ENCODE results near the gene DNTT. TPM values are rescaled to one million over a fixed set of nuclear protein-coding genes. Genes with fewer than 3 reads are reported as not detected.

The DNTT gene
- total RNA-seq, 1 donor from 2014 or later = not detected

DNA sequence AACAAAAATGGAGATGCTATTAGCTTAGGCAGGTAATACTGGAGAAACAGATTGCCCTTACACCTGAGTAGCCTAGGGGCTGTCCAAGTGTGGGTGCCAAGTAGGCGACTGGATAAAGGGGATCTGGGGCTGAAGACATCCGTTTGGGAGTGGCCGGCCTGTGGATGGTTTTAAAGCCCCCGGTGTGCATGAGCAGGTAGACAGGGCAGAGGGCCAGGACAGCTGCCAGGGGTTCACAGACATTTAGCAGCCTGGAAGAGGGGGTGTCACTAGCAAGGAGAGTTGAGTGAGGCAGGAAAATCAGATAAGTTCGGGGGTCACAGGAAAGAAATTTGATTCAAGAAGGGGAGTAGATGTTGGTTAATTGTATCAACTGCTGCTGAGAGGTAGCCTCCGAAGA, 56.1 kb downstream of the DNTT start:
- H3K4me3 ChIP-seq = no peak overlapping the region
- no peaks in the 10 kb centered on the region for H3K36me3 ChIP-seq
- DNase-seq (no peak), ATAC-seq (no peak)
- peaks cover 9% of the 10 kb centered on the region for H3K27me3 ChIP-seq (ENCODE audit: low read depth)
- TF ChIP-seq, protein P1, sequence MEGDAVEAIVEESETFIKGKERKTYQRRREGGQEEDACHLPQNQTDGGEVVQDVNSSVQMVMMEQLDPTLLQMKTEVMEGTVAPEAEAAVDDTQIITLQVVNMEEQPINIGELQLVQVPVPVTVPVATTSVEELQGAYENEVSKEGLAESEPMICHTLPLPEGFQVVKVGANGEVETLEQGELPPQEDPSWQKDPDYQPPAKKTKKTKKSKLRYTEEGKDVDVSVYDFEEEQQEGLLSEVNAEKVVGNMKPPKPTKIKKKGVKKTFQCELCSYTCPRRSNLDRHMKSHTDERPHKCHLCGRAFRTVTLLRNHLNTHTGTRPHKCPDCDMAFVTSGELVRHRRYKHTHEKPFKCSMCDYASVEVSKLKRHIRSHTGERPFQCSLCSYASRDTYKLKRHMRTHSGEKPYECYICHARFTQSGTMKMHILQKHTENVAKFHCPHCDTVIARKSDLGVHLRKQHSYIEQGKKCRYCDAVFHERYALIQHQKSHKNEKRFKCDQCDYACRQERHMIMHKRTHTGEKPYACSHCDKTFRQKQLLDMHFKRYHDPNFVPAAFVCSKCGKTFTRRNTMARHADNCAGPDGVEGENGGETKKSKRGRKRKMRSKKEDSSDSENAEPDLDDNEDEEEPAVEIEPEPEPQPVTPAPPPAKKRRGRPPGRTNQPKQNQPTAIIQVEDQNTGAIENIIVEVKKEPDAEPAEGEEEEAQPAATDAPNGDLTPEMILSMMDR (IDR thresholded peaks at IDR 0.05) = no peak
- H3K4me1 ChIP-seq = no peaks in the 10 kb centered on the region
- no peak overlapping the region for H3K27ac ChIP-seq
- intact Hi-C loops (cut with DNase I) = no loop called here
- H3K9me3 ChIP-seq = no peaks in the 10 kb centered on the region

DNA sequence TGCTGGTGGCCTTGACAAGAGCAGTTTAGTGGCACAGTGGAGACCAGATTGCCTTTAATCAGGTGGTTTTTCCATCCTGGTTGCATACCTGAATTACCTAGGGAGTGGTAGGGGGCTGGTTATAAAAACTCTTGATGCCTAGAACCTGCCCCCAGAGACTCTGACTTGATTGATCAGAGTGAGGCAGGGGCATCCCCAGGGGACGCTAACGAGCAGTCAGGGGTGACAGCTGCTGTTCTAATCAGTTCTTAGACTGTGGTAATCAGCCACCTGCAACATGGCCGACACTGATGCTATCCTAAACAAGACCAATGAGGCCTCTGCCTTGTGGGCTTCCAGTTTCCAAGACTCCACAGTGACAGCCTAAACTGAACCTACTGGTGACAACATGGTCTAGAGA, 56.5 kb downstream of the DNTT start:
- intact Hi-C loops (cut with DNase I) = no loop called here
- no peak for DNase-seq
- Histone ChIP-seq H3K4me1 (no peaks in the 10 kb centered on the region), H3K4me3 (no peak overlapping the region), H3K27ac (no peak overlapping the region), H3K36me3 (no peaks in the 10 kb centered on the region), H3K9me3 (no peaks in the 10 kb centered on the region), H3K27me3 (ENCODE audit: low read depth) (peaks cover 9% of the 10 kb centered on the region)
- TF ChIP-seq, protein P1 (IDR thresholded peaks at IDR 0.05) = no peak
- ATAC-seq = no peak

DNA sequence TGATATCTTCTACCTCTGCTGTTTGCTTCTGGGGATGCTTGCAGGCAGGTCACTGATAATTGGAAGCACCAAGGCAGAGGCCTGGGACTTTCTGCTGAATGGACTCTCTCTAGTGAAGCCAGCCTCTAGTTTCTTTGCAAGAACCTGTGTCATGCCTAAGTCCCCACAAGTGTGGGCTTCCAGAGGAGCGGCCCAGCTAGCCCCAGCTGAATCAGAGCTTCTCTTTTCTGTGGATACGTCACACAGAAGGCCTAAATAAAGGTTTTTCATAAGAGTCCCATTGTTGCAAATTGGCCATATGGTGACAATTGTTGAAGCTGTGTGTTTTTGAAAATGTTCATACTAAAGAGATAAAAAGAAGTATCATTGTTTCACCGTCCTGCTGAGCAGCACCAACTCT, 61.3 kb downstream of the DNTT start:
- H3K4me1 ChIP-seq = no peaks in the 10 kb centered on the region
- H3K9me3 ChIP-seq = no peaks in the 10 kb centered on the region
- H3K4me3 ChIP-seq = no peak overlapping the region
- no peaks in the 10 kb centered on the region for H3K27me3 ChIP-seq (ENCODE audit: low read depth)
- no peak overlapping the region for H3K27ac ChIP-seq
- ATAC-seq (no peak), DNase-seq (no peak)
- intact Hi-C loops (cut with DNase I) = no loop called here
- H3K36me3 ChIP-seq = no peaks in the 10 kb centered on the region
- TF ChIP-seq, protein P1 (IDR thresholded peaks at IDR 0.05) = no peak

DNA sequence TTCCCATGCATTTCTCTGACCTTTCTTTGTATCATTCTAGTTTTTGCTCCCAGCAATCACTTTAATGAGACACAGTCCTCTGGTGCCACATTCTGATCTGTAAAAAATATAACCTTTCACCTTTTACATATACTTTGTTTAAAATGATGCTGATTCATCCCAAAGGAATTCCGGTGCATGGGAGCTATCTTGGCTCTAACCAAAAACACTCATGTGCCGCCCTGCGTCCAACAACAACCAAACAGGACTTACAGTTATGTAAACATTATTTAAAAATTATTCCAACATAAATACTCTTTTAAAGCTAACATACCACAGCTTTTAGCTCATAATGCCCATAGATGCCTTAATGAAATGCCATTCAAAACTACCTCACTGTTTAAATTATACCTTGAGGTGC, 62.3 kb downstream of the DNTT start:
- intact Hi-C loops (cut with DNase I) = no loop called here
- no peak for ATAC-seq
- Histone ChIP-seq H3K4me1 (no peaks in the 10 kb centered on the region), H3K36me3 (no peaks in the 10 kb centered on the region), H3K9me3 (no peaks in the 10 kb centered on the region), H3K4me3 (no peak overlapping the region), H3K27ac (no peak overlapping the region), H3K27me3 (ENCODE audit: low read depth) (no peaks in the 10 kb centered on the region)
- TF ChIP-seq, protein P1 (IDR thresholded peaks at IDR 0.05) = no peak
- DNase-seq = no peak

DNA sequence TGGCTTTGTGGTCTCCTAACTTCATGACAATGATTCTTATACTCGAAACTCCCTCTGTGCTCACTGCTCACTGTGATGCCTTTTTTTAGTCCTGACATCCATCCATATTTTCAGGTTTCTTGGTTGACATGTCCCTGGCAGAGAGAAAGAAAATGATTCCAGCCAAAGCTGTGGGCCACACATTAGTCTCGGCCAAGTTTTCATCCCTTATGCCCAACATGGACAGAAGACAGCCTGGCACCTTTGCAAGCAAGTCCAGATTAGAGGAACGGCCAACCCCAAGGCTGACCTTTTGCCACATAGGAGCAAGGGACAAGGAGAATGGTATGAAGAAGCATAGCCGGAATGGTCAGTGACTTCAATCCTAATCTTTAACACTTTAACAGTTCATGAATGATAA, 63.2 kb downstream of the DNTT start:
- no peaks in the 10 kb centered on the region for H3K36me3 ChIP-seq
- no peaks in the 10 kb centered on the region for H3K4me1 ChIP-seq
- intact Hi-C loops (cut with DNase I) = no loop called here
- no peak overlapping the region for H3K27ac ChIP-seq
- H3K27me3 ChIP-seq (ENCODE audit: low read depth) = no peaks in the 10 kb centered on the region
- no peak overlapping the region for H3K4me3 ChIP-seq
- no peak for ATAC-seq
- TF ChIP-seq, protein P1 (IDR thresholded peaks at IDR 0.05) = no peak
- H3K9me3 ChIP-seq = no peaks in the 10 kb centered on the region
- no peak for DNase-seq

DNA sequence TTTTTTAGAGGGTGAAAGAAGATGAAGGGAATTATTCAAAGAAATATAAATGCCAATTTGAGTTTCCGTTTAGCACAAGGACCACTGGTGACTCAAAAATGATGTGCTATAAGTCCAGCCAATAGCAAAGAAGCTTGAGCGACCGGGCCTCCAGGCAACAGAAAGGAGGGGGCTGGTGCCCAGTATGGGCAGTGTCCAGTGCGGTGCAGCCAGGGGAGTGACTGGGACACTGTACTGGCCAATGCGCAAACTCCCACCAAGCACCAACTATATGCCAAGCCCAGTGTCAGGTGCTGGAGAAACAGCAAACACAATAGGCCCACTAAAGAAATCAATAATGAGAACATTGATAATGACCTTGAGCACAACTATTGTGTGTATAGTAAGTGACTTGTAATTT, 64.7 kb downstream of the DNTT start:
- no peak overlapping the region for H3K27ac ChIP-seq
- ATAC-seq = no peak
- no peaks in the 10 kb centered on the region for H3K4me1 ChIP-seq
- no peaks in the 10 kb centered on the region for H3K36me3 ChIP-seq
- no peak for DNase-seq
- no peaks in the 10 kb centered on the region for H3K9me3 ChIP-seq
- intact Hi-C loops (cut with DNase I) = no loop called here
- no peaks in the 10 kb centered on the region for H3K27me3 ChIP-seq (ENCODE audit: low read depth)
- TF ChIP-seq, protein P1 (IDR thresholded peaks at IDR 0.05) = no peak
- no peak overlapping the region for H3K4me3 ChIP-seq
